ENCODE data around the gene WTAP.

The WTAP gene

DNA sequence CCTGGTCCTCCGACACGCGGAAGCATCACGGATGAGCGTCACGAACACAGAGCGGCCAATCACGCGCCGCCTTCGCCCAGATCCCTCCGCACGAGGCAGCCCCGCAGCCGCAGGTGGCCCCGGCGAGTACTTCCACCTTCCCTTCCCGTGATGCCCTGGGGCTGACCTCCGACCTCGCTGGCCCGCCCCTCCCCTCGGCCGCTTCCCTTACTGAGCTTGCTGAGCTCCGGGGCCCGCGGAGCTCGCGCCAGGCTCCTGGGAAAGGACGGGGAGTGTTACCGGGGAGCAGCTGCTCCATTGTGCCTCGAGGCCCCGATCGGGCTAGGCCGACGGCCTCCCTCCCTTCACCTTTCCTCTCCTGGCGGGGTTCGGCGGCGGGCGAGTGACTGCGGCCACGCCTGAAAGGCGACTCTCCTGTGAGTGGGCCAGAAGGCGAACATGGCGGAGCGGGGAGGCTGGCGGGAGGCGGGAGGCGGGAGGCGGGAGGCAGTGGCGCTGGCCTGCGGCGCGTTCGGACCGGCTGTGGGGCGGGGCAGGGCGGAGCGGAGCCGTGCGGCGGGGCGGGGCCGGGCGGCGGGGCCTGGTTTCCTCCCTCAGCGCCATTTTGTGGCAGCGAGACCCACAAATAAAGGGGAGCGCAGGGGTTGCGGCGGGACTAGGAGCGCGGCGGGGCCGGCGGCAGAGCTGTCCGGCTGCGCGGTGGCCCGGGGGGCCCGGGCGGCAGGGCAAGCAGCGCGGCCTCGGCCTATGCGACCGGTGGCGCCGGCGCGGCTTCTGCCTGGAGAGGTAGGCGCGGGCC, at the start of gene WTAP:
Gene WTAP (plus strand): TSS at position 589 of the 799 bp plus-strand sequence. CDS start 8,760 bp downstream, outside the sequence.
- Histone ChIP-seq H3K27ac (peak within 1 kb of the TSS; percentile 98 to 99), H3K4me3 (peak within 1 kb of the TSS; percentile 95)
- peak; percentile 96 for DNase-seq (ENCODE audit: low spot score)
- TF ChIP-seq, protein P1, sequence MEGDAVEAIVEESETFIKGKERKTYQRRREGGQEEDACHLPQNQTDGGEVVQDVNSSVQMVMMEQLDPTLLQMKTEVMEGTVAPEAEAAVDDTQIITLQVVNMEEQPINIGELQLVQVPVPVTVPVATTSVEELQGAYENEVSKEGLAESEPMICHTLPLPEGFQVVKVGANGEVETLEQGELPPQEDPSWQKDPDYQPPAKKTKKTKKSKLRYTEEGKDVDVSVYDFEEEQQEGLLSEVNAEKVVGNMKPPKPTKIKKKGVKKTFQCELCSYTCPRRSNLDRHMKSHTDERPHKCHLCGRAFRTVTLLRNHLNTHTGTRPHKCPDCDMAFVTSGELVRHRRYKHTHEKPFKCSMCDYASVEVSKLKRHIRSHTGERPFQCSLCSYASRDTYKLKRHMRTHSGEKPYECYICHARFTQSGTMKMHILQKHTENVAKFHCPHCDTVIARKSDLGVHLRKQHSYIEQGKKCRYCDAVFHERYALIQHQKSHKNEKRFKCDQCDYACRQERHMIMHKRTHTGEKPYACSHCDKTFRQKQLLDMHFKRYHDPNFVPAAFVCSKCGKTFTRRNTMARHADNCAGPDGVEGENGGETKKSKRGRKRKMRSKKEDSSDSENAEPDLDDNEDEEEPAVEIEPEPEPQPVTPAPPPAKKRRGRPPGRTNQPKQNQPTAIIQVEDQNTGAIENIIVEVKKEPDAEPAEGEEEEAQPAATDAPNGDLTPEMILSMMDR (IDR thresholded peaks at IDR 0.05) = no peak

DNA sequence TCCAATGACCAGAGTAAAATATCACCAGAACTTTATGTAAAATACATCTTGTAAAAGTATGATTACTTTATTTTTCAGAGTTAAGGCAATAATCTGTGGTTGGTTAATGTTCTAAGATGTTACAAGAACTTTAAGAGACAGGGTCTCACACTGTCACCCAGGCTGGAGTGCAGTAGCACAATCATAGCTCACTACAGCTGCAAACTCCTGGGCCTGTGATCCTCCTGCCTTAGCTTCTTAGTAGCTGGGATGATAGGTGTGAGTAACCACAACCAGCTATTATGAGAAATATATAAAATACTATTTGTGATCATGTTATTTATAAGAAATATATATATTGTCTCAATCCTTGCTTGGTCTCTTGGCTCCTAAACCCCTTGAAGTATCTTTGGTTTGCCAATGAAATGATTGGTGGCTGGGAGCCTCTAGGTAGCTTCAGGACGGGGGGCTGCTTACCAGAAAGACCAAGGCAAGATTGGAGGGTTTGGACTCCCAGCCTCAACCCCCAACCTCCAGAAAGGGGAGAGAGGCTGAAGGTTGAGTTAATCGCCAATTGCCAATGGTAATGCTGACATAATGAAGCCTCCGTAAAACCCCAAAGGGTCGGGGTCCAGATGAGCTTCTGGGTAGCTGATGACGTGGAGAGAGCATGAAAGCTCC, 49.7 kb upstream of the WTAP start:
- Histone ChIP-seq H3K4me3 (no peak overlapping the region), H3K27ac (no peak overlapping the region)
- TF ChIP-seq, protein P1 (IDR thresholded peaks at IDR 0.05) = no peak
- no peak for DNase-seq (ENCODE audit: low spot score)

DNA sequence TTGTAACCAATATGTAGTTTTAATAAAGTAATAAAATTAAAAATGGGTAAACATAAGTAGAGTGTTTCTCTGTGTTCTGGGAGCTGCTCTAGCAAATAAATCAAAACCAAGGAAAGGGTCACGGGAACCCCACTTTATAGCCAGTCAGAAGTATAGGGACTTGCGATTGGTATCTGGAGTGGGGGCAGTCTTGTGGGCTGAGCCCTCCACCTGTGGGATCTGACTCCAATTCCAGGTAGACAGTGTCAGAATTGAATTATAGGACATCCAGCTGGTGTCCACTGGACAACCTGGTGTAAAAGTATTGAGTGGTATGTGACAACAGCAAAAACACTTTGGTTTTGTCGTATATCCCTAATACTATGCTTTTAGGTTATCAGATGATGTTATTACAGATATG, 48.7 kb upstream of the WTAP start:
- no peak overlapping the region for H3K27ac ChIP-seq

DNA sequence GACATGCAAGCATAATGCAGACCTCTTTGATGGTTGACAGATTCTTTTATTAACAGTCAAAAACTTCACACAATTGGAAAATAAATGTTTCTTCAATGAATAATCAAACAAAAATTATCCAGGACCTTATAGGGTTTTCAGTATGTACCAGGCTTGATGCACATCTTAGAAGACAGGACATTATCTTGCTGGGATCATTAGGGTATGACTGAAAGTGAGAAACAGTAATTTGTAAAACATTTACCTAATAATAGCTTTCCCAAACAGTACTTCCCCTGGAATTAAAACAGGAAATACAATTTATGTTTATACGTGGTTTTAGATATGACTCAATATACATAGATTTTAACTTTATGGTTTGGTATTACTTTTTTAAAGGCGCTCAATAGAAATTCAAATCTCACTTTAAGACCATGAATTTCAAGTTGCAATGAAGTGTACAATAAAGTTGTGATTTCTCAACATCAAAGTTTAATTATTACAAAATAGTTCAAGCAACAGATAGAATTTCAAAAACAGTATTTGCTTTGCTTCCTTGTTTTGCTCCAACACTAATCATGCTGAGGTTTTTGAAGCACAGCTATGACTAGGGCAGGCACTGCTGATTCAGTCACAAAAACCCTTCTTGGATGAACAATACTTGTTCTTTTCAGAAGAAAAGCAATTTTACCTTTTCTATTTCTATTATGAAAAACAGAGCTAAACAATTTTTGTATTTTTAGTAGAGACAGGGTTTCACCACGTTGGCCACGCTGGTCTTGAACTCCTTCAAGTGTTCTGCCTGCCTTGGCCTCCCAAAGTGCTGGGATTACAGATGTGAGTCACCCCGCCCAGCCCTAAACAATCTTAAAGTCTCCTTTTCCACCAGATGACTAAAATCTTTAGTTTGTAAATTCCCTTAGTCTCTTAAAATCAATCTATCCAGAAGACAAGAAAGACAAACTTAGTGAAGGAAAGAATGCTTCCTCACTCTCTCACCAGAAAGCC, 47.9 kb upstream of the WTAP start:
- H3K27ac ChIP-seq = no peak overlapping the region
- TF ChIP-seq, protein P1 (IDR thresholded peaks at IDR 0.05) = no peak
- no peak for DNase-seq (ENCODE audit: low spot score)

More for the DNA sequence above, 48.7 kb upstream of the WTAP start:
- TF ChIP-seq, protein P1 (IDR thresholded peaks at IDR 0.05) = no peak
- H3K4me3 ChIP-seq = no peak overlapping the region
- no peak for DNase-seq (ENCODE audit: low spot score)

DNA sequence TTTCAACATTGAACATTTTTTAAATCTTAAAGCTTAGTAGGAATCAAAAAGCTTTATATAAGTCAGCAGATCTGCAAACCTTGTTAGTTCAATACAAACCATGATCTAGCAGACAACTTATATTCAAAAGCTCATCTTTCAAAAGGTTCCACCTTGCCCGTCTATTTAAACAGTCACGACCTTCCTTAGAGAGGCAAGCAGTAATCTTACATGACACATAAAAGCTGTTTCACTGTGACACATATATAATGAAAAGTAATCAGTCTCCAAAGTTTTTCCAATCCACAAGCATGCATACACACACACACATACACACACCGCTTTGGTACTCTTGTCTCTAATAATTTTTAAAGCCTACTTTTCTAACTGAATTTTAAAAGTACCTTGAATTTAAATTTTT, 47.2 kb upstream of the WTAP start:
- Histone ChIP-seq H3K4me3 (no peak overlapping the region), H3K27ac (no peak overlapping the region)
- TF ChIP-seq, protein P1 (IDR thresholded peaks at IDR 0.05) = no peak

More for the DNA sequence above, 47.9 kb upstream of the WTAP start:
- H3K4me3 ChIP-seq = no peak overlapping the region

DNA sequence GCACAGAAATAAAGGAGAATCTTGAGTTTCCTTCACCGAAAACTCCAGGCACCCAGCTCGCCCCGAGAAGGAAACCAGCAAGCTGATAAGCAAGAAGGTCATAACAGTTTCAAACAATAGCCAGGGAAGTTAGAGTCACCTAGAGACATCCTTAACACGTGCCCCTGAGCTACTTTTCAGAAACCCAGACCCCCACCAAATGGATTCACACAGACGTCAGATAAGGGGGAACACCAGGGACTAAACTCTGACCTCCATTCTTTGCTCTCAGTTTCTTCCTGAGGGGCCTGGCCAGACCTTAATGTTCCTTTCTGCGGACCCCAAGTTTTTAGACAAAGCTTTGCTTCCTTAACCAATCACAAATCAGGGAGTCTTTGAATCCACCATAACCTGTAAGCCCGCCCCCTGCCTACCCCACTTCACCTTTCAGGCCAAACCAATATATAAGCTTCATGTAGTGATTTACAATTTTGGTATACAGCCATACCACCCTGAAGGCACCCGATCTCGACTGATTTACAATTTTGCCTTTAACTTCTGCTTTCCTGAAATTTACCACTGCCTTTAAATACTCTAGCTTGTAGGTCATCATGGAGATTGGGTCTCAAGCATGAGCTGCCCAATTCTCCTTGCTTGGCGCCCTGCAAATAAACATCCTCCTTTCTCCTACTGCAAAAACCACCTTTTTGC, 46.0 kb upstream of the WTAP start:
- no peak overlapping the region for H3K27ac ChIP-seq
- TF ChIP-seq, protein P1 (IDR thresholded peaks at IDR 0.05) = no peak
- no peak overlapping the region for H3K4me3 ChIP-seq
- no peak for DNase-seq (ENCODE audit: low spot score)

More for the DNA sequence above, 47.2 kb upstream of the WTAP start:
- no peak for DNase-seq (ENCODE audit: low spot score)

All from coronary artery (tissue), 2 donors.